ENCODE data around the gene GPR42.

DNA sequence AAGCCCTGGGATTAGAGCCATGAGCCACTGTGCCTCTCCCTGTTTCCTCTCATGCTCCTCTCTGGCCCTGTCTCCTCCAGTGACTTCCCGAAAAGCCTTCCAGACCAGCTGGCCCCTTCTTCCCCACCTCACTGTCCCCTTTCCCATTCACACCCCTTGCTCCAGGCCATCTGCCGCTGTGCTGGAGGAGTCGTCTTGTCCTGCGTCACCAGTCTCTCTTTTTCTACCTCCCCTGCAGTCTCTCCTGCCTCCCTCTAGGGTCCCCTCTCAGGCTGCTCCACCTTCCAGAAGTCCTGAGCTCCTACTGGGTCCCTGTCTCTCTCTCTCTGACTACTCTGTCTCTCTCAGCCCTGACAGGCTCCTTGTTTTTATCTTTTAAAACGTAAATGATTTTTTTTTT, 28.4 kb upstream of the GPR42 start:
- no peak for TF ChIP-seq POLR2AphosphoS5 (IDR thresholded peaks at IDR 0.05)
- TF ChIP-seq, protein P1, sequence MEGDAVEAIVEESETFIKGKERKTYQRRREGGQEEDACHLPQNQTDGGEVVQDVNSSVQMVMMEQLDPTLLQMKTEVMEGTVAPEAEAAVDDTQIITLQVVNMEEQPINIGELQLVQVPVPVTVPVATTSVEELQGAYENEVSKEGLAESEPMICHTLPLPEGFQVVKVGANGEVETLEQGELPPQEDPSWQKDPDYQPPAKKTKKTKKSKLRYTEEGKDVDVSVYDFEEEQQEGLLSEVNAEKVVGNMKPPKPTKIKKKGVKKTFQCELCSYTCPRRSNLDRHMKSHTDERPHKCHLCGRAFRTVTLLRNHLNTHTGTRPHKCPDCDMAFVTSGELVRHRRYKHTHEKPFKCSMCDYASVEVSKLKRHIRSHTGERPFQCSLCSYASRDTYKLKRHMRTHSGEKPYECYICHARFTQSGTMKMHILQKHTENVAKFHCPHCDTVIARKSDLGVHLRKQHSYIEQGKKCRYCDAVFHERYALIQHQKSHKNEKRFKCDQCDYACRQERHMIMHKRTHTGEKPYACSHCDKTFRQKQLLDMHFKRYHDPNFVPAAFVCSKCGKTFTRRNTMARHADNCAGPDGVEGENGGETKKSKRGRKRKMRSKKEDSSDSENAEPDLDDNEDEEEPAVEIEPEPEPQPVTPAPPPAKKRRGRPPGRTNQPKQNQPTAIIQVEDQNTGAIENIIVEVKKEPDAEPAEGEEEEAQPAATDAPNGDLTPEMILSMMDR (IDR thresholded peaks at IDR 0.05) = no peak
- TF ChIP-seq EP300 (IDR thresholded peaks at IDR 0.05) = no peak

Data from suprapubic skin (tissue), 4 donors.